Measurements from ENCODE around the gene LTBP1. TPM values are rescaled to one million over a fixed set of nuclear protein-coding genes. Genes with fewer than 3 reads are reported as not detected.
"Not testable (repeated sequence)": the region's sequence is repeated elsewhere in the genome, so short reads cannot be mapped to it uniquely, and the experiment has no call there.

Gene LTBP1
- total RNA-seq, 1 donor from 2014 or later = 29.7 TPM

DNA sequence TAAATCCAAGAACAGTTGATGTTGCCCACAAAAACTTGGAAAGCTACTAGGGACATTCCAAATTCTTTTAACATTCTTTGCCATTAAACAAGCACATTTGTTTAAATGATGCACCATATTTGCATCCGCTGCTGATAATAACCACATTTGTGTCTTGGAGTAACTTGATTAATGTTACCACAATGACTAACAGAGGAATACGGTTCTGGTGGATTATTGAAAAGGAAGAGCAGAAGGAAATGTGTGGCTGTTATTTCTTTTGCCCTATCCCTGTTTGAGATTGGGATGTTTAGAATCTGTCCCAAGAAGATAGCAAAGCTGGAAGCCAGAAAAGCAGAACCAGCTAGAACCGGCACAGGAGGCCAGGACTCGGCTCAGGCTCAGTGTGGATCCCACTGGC lies 490.5 kb downstream of the LTBP1 start:
- peaks cover 12% of the 10 kb centered on the region for H3K4me1 ChIP-seq (ENCODE audit: insufficient read depth, low read length)
- peak; percentile 97 for FAIRE-seq
- H3K9ac ChIP-seq (ENCODE audit: low read length) = no peak overlapping the region
- no peaks in the 10 kb centered on the region for H3K79me2 ChIP-seq (ENCODE audit: insufficient read depth, low read length)
- H3K27ac ChIP-seq (ENCODE audit: low read depth, low read length) = peak overlapping the region; percentile 30
- H3K4me3 ChIP-seq (ENCODE audit: insufficient read depth, low read depth, low read length) = no peak overlapping the region
- no peaks in the 10 kb centered on the region for H3K36me3 ChIP-seq (ENCODE audit: insufficient read depth, low read length)
- no peak overlapping the region for H3K4me3 Mint-ChIP-seq (ENCODE audit: unreplicated experiment)
- peak; percentile 99 for DNase-seq (ENCODE audit: low read depth)
- H3K9me3 Mint-ChIP-seq (ENCODE audit: unreplicated experiment) = peaks cover 2% of the 10 kb centered on the region
- no peaks in the 10 kb centered on the region for H3K27me3 Mint-ChIP-seq (ENCODE audit: low read depth, unreplicated experiment)
- no peak for TF ChIP-seq EZH2 (IDR thresholded peaks at IDR 0.05; ENCODE audit: insufficient read depth, low read length)
- TF ChIP-seq, protein P1, sequence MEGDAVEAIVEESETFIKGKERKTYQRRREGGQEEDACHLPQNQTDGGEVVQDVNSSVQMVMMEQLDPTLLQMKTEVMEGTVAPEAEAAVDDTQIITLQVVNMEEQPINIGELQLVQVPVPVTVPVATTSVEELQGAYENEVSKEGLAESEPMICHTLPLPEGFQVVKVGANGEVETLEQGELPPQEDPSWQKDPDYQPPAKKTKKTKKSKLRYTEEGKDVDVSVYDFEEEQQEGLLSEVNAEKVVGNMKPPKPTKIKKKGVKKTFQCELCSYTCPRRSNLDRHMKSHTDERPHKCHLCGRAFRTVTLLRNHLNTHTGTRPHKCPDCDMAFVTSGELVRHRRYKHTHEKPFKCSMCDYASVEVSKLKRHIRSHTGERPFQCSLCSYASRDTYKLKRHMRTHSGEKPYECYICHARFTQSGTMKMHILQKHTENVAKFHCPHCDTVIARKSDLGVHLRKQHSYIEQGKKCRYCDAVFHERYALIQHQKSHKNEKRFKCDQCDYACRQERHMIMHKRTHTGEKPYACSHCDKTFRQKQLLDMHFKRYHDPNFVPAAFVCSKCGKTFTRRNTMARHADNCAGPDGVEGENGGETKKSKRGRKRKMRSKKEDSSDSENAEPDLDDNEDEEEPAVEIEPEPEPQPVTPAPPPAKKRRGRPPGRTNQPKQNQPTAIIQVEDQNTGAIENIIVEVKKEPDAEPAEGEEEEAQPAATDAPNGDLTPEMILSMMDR (IDR thresholded peaks at IDR 0.05; ENCODE audit: insufficient read depth, low read depth, low read length) = no peak
- no peak overlapping the region for H2AFZ ChIP-seq (ENCODE audit: low read depth, low read length)
- no peaks in the 10 kb centered on the region for H4K20me1 ChIP-seq (ENCODE audit: insufficient read depth, low read length)
- no peaks in the 10 kb centered on the region for H3K27me3 ChIP-seq (ENCODE audit: insufficient read depth, low read length)
- no peaks in the 10 kb centered on the region for H3K36me3 Mint-ChIP-seq (ENCODE audit: low read depth, unreplicated experiment)
- H3K27ac Mint-ChIP-seq (ENCODE audit: unreplicated experiment) = no peak overlapping the region
- no peaks in the 10 kb centered on the region for H3K9me3 ChIP-seq (ENCODE audit: insufficient read depth, low read depth, low read length)
- peak overlapping the region; percentile 45 for H3K4me2 ChIP-seq (ENCODE audit: low read length)
- H3K4me1 Mint-ChIP-seq (ENCODE audit: low read depth, unreplicated experiment) = peaks cover 10% of the 10 kb centered on the region

DNA sequence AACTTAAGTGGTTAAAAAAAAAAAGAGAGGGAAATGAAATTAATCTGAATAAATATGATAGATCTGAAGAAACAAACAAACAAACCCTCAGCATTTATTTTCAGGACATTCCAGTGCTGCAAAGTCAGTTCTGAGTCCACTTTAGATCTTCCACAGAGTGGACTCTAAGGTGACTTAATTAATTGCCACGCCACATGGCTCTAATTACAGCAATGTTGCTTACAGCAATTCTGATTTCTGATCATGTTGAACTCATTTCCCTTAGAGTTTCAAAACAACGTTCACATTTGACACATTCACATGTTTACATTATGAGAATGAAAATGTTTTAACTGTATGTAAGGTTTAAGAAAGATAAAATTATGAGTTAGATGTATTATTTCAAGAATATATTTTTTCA lies 491.1 kb downstream of the LTBP1 start:
- Histone ChIP-seq H3K9me3 (ENCODE audit: insufficient read depth, low read depth, low read length) (no peaks in the 10 kb centered on the region), H3K36me3 (ENCODE audit: insufficient read depth, low read length) (no peaks in the 10 kb centered on the region), H3K27ac (ENCODE audit: low read depth, low read length) (no peak overlapping the region), H3K79me2 (ENCODE audit: insufficient read depth, low read length) (no peaks in the 10 kb centered on the region), H3K4me1 (ENCODE audit: insufficient read depth, low read length) (peaks cover 12% of the 10 kb centered on the region), H3K4me3 (ENCODE audit: insufficient read depth, low read depth, low read length) (no peak overlapping the region), H3K4me2 (ENCODE audit: low read length) (no peak overlapping the region), H3K27me3 (ENCODE audit: insufficient read depth, low read length) (no peaks in the 10 kb centered on the region), H3K9ac (ENCODE audit: low read length) (no peak overlapping the region), H2AFZ (ENCODE audit: low read depth, low read length) (no peak overlapping the region), H4K20me1 (ENCODE audit: insufficient read depth, low read length) (no peaks in the 10 kb centered on the region)
- DNase-seq (ENCODE audit: low read depth) (no peak), FAIRE-seq (no peak)
- Mint-ChIP-seq H3K27me3 (ENCODE audit: low read depth, unreplicated experiment) (no peaks in the 10 kb centered on the region), H3K9me3 (ENCODE audit: unreplicated experiment) (no peaks in the 10 kb centered on the region), H3K4me1 (ENCODE audit: low read depth, unreplicated experiment) (peaks cover 10% of the 10 kb centered on the region), H3K4me3 (ENCODE audit: unreplicated experiment) (no peak overlapping the region), H3K27ac (ENCODE audit: unreplicated experiment) (no peak overlapping the region), H3K36me3 (ENCODE audit: low read depth, unreplicated experiment) (no peaks in the 10 kb centered on the region)
- TF ChIP-seq EZH2 (IDR thresholded peaks at IDR 0.05; ENCODE audit: insufficient read depth, low read length) = no peak
- TF ChIP-seq, protein P1 (IDR thresholded peaks at IDR 0.05; ENCODE audit: insufficient read depth, low read depth, low read length) = no peak

DNA sequence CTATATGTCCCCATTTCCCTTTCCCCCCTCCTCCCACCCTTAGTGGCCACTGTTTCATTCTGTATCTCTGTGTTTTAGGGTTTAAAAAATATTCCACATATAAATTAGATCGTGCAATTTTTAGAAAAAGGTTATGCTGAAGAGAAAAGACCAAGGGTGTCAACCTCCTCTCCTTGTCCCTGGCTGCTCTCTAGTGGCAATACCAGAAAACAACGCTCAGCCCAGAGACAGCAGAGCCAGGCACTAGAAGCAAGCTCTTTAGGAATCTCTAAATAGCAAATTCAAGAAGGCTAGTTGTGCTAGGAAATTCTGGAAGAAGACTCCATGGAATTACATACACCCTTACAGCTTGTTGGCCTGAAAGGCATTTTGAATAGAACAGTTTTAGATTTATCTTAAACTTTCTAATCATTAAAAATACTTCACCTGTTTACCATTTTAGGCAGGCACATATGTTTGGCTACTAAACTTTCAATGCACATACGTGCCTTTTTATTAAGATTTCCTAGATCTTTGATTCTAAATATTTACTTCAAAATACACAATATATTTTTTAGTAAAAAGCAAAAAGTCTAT lies 494.6 kb downstream of the LTBP1 start:
- Histone ChIP-seq H3K79me2 (ENCODE audit: insufficient read depth, low read length) (no peaks in the 10 kb centered on the region), H3K4me2 (ENCODE audit: low read length) (no peak overlapping the region), H4K20me1 (ENCODE audit: insufficient read depth, low read length) (no peaks in the 10 kb centered on the region), H3K27ac (ENCODE audit: low read depth, low read length) (no peak overlapping the region), H2AFZ (ENCODE audit: low read depth, low read length) (no peak overlapping the region), H3K27me3 (ENCODE audit: insufficient read depth, low read length) (no peaks in the 10 kb centered on the region), H3K4me1 (ENCODE audit: insufficient read depth, low read length) (peaks cover 7% of the 10 kb centered on the region), H3K9ac (ENCODE audit: low read length) (no peak overlapping the region), H3K9me3 (ENCODE audit: insufficient read depth, low read depth, low read length) (no peaks in the 10 kb centered on the region), H3K36me3 (ENCODE audit: insufficient read depth, low read length) (no peaks in the 10 kb centered on the region), H3K4me3 (ENCODE audit: insufficient read depth, low read depth, low read length) (no peak overlapping the region)
- DNase-seq (ENCODE audit: low read depth) = no peak
- no peaks in the 10 kb centered on the region for H3K9me3 Mint-ChIP-seq (ENCODE audit: unreplicated experiment)
- H3K4me1 Mint-ChIP-seq (ENCODE audit: low read depth, unreplicated experiment) = peaks cover 3% of the 10 kb centered on the region
- TF ChIP-seq, protein P1 (IDR thresholded peaks at IDR 0.05; ENCODE audit: insufficient read depth, low read depth, low read length) = peak; percentile 84
- no peak for TF ChIP-seq EZH2 (IDR thresholded peaks at IDR 0.05; ENCODE audit: insufficient read depth, low read length)
- no peak for FAIRE-seq
- no peaks in the 10 kb centered on the region for H3K27me3 Mint-ChIP-seq (ENCODE audit: low read depth, unreplicated experiment)
- no peaks in the 10 kb centered on the region for H3K36me3 Mint-ChIP-seq (ENCODE audit: low read depth, unreplicated experiment)
- no peak overlapping the region for H3K4me3 Mint-ChIP-seq (ENCODE audit: unreplicated experiment)
- H3K27ac Mint-ChIP-seq (ENCODE audit: unreplicated experiment) = no peak overlapping the region

DNA sequence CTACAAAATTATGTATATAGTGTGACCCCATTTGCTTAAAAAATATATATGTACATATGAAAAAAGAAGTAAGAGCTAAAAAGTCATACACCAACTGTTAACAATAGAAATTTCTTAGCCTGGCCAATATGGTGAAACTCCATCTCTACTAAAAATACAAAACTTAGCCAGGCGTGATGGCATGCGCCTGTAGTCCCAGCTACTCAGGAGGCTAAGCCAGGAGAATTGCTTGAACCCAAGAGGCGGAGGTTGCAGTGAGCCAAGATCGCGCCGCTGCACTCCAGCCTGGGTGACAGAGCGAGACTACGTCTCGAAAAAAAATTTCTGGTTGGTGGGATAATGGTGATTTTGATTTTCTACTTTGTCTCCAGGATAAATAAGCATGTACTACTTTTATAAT lies 495.3 kb downstream of the LTBP1 start:
- not testable (repeated sequence) for H3K36me3 ChIP-seq (ENCODE audit: insufficient read depth, low read length); H4K20me1 ChIP-seq (ENCODE audit: insufficient read depth, low read length); FAIRE-seq; H3K9ac ChIP-seq (ENCODE audit: low read length); H3K4me3 Mint-ChIP-seq (ENCODE audit: unreplicated experiment); H3K27me3 ChIP-seq (ENCODE audit: insufficient read depth, low read length); H3K4me2 ChIP-seq (ENCODE audit: low read length); H3K27ac ChIP-seq (ENCODE audit: low read depth, low read length); H3K79me2 ChIP-seq (ENCODE audit: insufficient read depth, low read length); H3K9me3 Mint-ChIP-seq (ENCODE audit: unreplicated experiment); DNase-seq (ENCODE audit: low read depth); H3K9me3 ChIP-seq (ENCODE audit: insufficient read depth, low read depth, low read length); H3K36me3 Mint-ChIP-seq (ENCODE audit: low read depth, unreplicated experiment); H3K4me3 ChIP-seq (ENCODE audit: insufficient read depth, low read depth, low read length); H3K27ac Mint-ChIP-seq (ENCODE audit: unreplicated experiment); H3K27me3 Mint-ChIP-seq (ENCODE audit: low read depth, unreplicated experiment); H3K4me1 Mint-ChIP-seq (ENCODE audit: low read depth, unreplicated experiment); H2AFZ ChIP-seq (ENCODE audit: low read depth, low read length); H3K4me1 ChIP-seq (ENCODE audit: insufficient read depth, low read length)

All from astrocyte (in vitro differentiated cells and primary cell).